ENCODE results near the gene FAM180A. TPM values are rescaled to one million over a fixed set of nuclear protein-coding genes. Genes with fewer than 3 reads are reported as not detected.
"Not testable (repeated sequence)": the region's sequence is repeated elsewhere in the genome, so short reads cannot be mapped to it uniquely, and the experiment has no call there.

FAM180A gene
- total RNA-seq, 4 donors from 2014 or later, result 2.3 to 5.8 (median 4.9) TPM

DNA sequence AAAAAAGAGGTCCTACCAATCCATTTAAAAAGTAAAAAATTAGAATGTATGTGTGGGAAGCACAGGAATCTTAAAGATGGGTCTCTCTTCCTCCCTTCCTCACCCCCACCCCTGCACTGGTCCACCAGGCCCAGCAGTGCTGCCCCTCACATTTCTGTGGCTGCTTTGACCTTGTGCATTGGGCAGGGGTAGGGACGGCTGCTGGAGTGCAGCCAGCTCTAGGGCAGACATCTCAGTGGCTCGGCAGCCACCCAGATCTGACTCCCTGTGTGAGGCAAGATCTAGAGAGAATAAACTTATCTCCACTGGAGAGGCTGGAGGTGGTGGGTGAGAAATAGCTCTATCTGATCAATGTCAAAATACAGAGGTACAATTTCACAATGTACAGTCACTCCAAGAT is 6.7 kb downstream of the FAM180A start:
- no peaks in the 10 kb centered on the region for H3K9me3 ChIP-seq
- H3K27me3 ChIP-seq, result no peaks in the 10 kb centered on the region
- H3K4me1 ChIP-seq, result peaks cover 31% of the 10 kb centered on the region
- no peak overlapping the region for H3K27ac ChIP-seq
- no peak for DNase-seq (ENCODE audit: low spot score in 2 of 2)
- H3K4me3 ChIP-seq, result no peak overlapping the region
- 38% methylated on average over 2 of the region's 2 CpGs for WGBS
- TF ChIP-seq EP300 (IDR thresholded peaks at IDR 0.05) (no peak), CTCF (IDR thresholded peaks at IDR 0.05) (no peak), POLR2A (IDR thresholded peaks at IDR 0.05) (no peak), POLR2AphosphoS5 (IDR thresholded peaks at IDR 0.05) (no peak)
- no peaks in the 10 kb centered on the region for H3K36me3 ChIP-seq

GRCh38 chr7:135740889-135741288 is 7.7 kb downstream of the FAM180A start:
- no peaks in the 10 kb centered on the region for H3K36me3 ChIP-seq
- no peak overlapping the region for H3K27ac ChIP-seq
- H3K4me1 ChIP-seq, result peaks cover 36% of the 10 kb centered on the region
- no peaks in the 10 kb centered on the region for H3K27me3 ChIP-seq
- no peaks in the 10 kb centered on the region for H3K9me3 ChIP-seq
- no peak for DNase-seq (ENCODE audit: low spot score in 2 of 2)
- TF ChIP-seq POLR2AphosphoS5 (IDR thresholded peaks at IDR 0.05) (no peak), POLR2A (IDR thresholded peaks at IDR 0.05) (no peak), EP300 (IDR thresholded peaks at IDR 0.05) (no peak), CTCF (IDR thresholded peaks at IDR 0.05) (no peak)
- 71% methylated on average over 3 of the region's 3 CpGs for WGBS
- H3K4me3 ChIP-seq, result no peak overlapping the region

GRCh38 chr7:135737306-135737647 is 11.3 kb downstream of the FAM180A start:
- H3K4me3 ChIP-seq; H3K9me3 ChIP-seq; DNase-seq (ENCODE audit: low spot score in 2 of 2); H3K36me3 ChIP-seq; H3K27ac ChIP-seq; H3K27me3 ChIP-seq; H3K4me1 ChIP-seq: not testable (repeated sequence)
- WGBS, result 95% methylated on average over 10 of the region's 10 CpGs

DNA sequence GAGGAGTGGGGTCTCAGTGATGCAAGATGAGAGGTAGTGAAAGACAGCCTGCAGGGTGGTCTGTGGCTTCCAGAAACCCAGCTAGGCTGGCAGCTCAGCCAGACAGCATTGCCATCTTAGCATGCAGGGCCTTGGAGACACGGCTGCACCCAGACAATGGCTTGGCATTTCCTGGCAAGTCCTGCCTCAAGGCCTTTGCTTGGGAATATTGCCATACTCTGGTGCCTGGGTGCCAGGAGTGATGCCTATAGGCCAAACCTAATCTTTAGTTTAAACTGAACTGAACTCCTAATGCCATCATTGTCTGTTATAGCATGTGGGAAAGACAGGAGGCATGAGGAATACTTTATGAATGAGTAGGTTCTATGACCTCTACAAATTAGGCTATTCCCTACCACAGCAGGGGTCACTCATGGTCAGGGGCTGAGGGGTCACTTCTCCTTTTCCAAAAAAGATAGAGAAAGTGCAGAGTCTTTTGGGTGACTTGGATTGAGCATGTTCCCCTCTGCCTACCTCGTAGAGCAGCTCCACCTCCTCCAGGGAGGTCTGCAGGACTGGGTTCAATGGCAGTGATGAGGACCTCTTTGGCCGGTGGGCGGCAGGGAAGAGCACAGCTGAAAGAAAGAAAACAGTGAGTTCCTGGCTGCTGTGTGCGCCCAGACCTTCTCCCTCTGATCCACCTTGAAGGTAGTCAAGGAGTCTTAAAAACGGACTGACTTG is 11.9 kb downstream of the FAM180A start:
- H3K9me3 ChIP-seq, result no peaks in the 10 kb centered on the region
- no peaks in the 10 kb centered on the region for H3K36me3 ChIP-seq
- H3K4me3 ChIP-seq, result no peak overlapping the region
- no peaks in the 10 kb centered on the region for H3K27me3 ChIP-seq
- 85% methylated on average over 6 of the region's 6 CpGs for WGBS
- no peak for DNase-seq (ENCODE audit: low spot score in 2 of 2)
- no peak for TF ChIP-seq EP300 (IDR thresholded peaks at IDR 0.05)
- no peak for TF ChIP-seq POLR2A (IDR thresholded peaks at IDR 0.05)
- TF ChIP-seq CTCF (IDR thresholded peaks at IDR 0.05), result no peak
- TF ChIP-seq POLR2AphosphoS5 (IDR thresholded peaks at IDR 0.05), result no peak
- H3K4me1 ChIP-seq, result peaks cover 5% of the 10 kb centered on the region
- no peak overlapping the region for H3K27ac ChIP-seq

DNA sequence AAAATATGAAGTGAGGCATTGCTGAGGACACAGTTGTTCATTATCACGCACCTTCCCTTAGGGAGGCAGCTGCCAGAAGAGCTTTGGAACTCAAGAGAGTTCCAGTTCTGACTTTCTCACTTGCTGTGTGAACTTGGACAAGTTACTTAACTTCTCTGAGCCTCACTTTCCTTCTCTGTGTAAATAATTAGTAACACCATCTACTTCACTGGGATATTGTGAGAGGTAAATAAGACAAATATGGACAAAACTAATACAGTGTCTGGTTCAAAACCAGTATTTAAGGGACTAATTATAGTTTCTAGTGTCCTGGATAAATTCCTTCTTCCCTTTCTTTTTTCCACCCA is 14.3 kb downstream of the FAM180A start:
- 94% methylated on average over 1 of the region's 1 CpG for WGBS
- no peak overlapping the region for H3K27ac ChIP-seq
- H3K27me3 ChIP-seq, result no peaks in the 10 kb centered on the region
- H3K36me3 ChIP-seq, result no peaks in the 10 kb centered on the region
- no peaks in the 10 kb centered on the region for H3K9me3 ChIP-seq
- TF ChIP-seq EP300 (IDR thresholded peaks at IDR 0.05) (no peak), POLR2AphosphoS5 (IDR thresholded peaks at IDR 0.05) (no peak), CTCF (IDR thresholded peaks at IDR 0.05) (no peak), POLR2A (IDR thresholded peaks at IDR 0.05) (no peak)
- DNase-seq (ENCODE audit: low spot score in 2 of 2), result no peak
- no peak overlapping the region for H3K4me3 ChIP-seq
- H3K4me1 ChIP-seq, result peaks cover 5% of the 10 kb centered on the region
